HG03159 (cell line): Measurements from ENCODE around the gene B4GALNT2.
A peak's percentile ranks its signal among the peaks of the same experiment; 100 is the strongest.
"Not testable (repeated sequence)": the region's sequence is repeated elsewhere in the genome, so short reads cannot be mapped to it uniquely, and the experiment has no call there.

Source experiments
- ATAC-seq: cut with Tn5 transposase; IDR thresholded peaks from one replicate; pipeline ENCODE4 v1.9.1; 2021; ENCODE audit warnings: mild to moderate bottlenecking, moderate library complexity; ENCODE audit not compliant: unreplicated experiment

B4GALNT2 gene

GRCh38 chr17:49180303-49180702 lies 47.7 kb downstream of the B4GALNT2 start:
- no peak for ATAC-seq

- ATAC-seq: no peak
Measured at GRCh38 chr17:49180998-49181635, 48.5 kb downstream of the B4GALNT2 start.

GRCh38 chr17:49183341-49183740 lies 50.8 kb downstream of the B4GALNT2 start:
- ATAC-seq: no peak

- ATAC-seq: no peak
Measured at GRCh38 chr17:49183801-49184200, 51.2 kb downstream of the B4GALNT2 start.

- not testable (repeated sequence) for ATAC-seq
Measured at GRCh38 chr17:49184522-49184921, 52.0 kb downstream of the B4GALNT2 start.

GRCh38 chr17:49185381-49185780 lies 52.8 kb downstream of the B4GALNT2 start:
- ATAC-seq: not testable (repeated sequence)

- ATAC-seq: no peak
Measured at GRCh38 chr17:49187301-49187700, 54.7 kb downstream of the B4GALNT2 start.

- ATAC-seq: no peak
Measured at GRCh38 chr17:49190932-49191331, 58.4 kb downstream of the B4GALNT2 start.

GRCh38 chr17:49191409-49191916 lies 58.9 kb downstream of the B4GALNT2 start:
- no peak for ATAC-seq

GRCh38 chr17:49191917-49192741 lies 59.6 kb downstream of the B4GALNT2 start:
- peak; percentile 45 for ATAC-seq

GRCh38 chr17:49193513-49194296 lies 61.1 kb downstream of the B4GALNT2 start:
- ATAC-seq: no peak

GRCh38 chr17:49194297-49194607 lies 61.7 kb downstream of the B4GALNT2 start:
- no peak for ATAC-seq

- no peak for ATAC-seq
Measured at GRCh38 chr17:49195751-49196150, 63.2 kb downstream of the B4GALNT2 start.

- no peak for ATAC-seq
Measured at GRCh38 chr17:49196520-49196919, 64.0 kb downstream of the B4GALNT2 start.

- ATAC-seq: no peak
Measured at GRCh38 chr17:49197346-49197998, 64.9 kb downstream of the B4GALNT2 start.

GRCh38 chr17:49198211-49198610 lies 65.6 kb downstream of the B4GALNT2 start:
- ATAC-seq: no peak

GRCh38 chr17:49200423-49201083 lies 68.0 kb downstream of the B4GALNT2 start:
- ATAC-seq: no peak

GRCh38 chr17:49201481-49201927 lies 68.9 kb downstream of the B4GALNT2 start:
- ATAC-seq: no peak

GRCh38 chr17:49203796-49204195 lies 71.2 kb downstream of the B4GALNT2 start:
- ATAC-seq: no peak

GRCh38 chr17:49204516-49204915 lies 71.9 kb downstream of the B4GALNT2 start:
- no peak for ATAC-seq
